ENCODE data around the gene MYO3B. TPM values are rescaled to one million over a fixed set of nuclear protein-coding genes. Genes with fewer than 3 reads are reported as not detected.

Gene MYO3B
- polyA plus RNA-seq, 1 of the 3 experiments (the other 2 are of a cell fraction), result not detected

DNA sequence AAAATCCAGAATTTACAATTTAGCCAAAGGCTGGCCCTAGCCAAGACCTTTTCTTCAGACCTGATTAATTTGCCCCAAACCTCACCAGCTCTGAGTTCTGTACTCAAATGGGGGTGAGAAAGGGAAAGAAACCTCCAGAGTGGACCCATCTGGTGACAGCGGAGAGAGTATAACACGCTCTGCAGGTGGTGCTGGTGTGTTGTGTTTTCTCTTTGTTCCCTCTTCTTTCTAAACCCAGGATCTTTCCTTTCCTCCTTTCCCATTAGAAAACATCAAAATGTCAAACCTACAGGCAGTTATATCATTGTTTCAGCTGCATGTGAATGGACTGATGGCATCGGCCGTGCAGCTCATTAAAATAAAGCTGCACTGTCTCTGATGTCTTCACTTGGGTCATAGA is 283.9 kb downstream of the MYO3B start:
- ChIA-PET POLR2A (no interaction called here), CTCF (interaction anchor here (1.1 kb wide), 1 partner anchor 351 kb away, joined by 5 read pairs; no protein-coding TSS in a partner anchor)
- peak; percentile 19 for DNase-seq
- Histone ChIP-seq H3K9ac (no peak overlapping the region), H3K9me3 (no peaks in the 10 kb centered on the region), H3K79me2 (ENCODE audit: insufficient read depth) (no peaks in the 10 kb centered on the region), H3K9me2 (no peaks in the 10 kb centered on the region), H3K4me2 (no peak overlapping the region), H2AFZ (ENCODE audit: low read depth) (no peak overlapping the region), H3K36me3 (replicated peaks in 1 of 2; ENCODE audit: control insufficient read depth in 1 of 2, insufficient read depth in 2 of 2, low read length in 1 of 2) (no peaks in the 10 kb centered on the region), H3K27me3 (ENCODE audit: insufficient read depth) (no peaks in the 10 kb centered on the region), H4K20me1 (ENCODE audit: insufficient read depth) (no peaks in the 10 kb centered on the region), H3K4me3 (ENCODE audit: low read depth in 2 of 2, low read length in 1 of 2) (no peak overlapping the region), H3K27ac (ENCODE audit: low read depth in 2 of 2, low read length in 1 of 2) (no peak overlapping the region), H3F3A (replicated peaks; ENCODE audit: insufficient read depth) (no peaks in the 10 kb centered on the region), H3K4me1 (ENCODE audit: control insufficient read depth in 1 of 2, insufficient read depth in 2 of 2, low read depth in 1 of 2, low read length in 1 of 2) (no peaks in the 10 kb centered on the region)
- WGBS (ENCODE audit: low lambda C conversion rate), result 79% methylated on average over 4 of the region's 4 CpGs
- no peak for TF ChIP-seq EZH2phosphoT487 (IDR thresholded peaks at IDR 0.05; ENCODE audit: borderline replicate concordance, low read depth)
- TF ChIP-seq RAD21 (IDR thresholded peaks at IDR 0.05; ENCODE audit: low read length), result peak; percentile 16; the same call in 1 of the 2 replicates

DNA sequence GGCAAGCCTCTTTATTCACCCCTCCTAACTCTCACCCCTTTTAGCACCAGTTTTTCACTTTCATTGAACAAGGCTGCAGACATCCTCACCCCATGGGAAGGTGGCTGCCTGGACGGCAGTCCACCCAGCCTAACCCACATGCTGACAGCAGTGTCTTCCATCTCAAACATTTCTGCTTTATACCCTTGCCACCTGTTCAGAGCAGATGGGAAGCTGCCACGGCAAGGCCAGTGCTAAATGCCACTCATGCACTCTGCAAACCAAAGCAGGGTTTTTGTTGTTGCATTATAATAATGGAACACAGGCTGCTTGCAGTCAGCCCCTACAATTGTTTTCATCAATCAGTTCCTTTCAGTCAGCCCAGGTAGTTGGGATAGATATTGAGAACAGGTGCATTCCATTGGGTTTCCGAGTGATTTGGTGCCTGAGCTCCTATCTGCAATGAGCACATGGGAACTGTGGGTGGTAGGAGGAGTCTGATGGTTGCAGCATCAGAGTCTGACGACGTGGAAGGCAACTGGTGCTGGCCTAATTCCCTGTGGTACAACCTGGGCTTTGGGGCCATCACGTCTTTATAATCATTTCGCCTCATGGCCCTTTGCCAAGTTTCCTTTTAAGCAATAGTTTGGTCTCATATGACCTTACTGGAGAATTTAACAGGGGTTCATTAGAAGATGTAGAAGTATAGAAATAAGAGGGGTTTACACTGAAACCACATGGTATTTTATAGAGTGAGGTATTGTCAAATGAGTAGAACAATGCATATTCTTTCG is 284.7 kb downstream of the MYO3B start:
- H3K36me3 ChIP-seq (replicated peaks in 1 of 2; ENCODE audit: control insufficient read depth in 1 of 2, insufficient read depth in 2 of 2, low read length in 1 of 2), result no peaks in the 10 kb centered on the region
- POLR2A ChIA-PET, result no interaction called here
- no peaks in the 10 kb centered on the region for H3F3A ChIP-seq (replicated peaks; ENCODE audit: insufficient read depth)
- 24% methylated on average over 8 of the region's 8 CpGs for WGBS (ENCODE audit: low lambda C conversion rate)
- DNase-seq, result no peak
- H4K20me1 ChIP-seq (ENCODE audit: insufficient read depth), result no peaks in the 10 kb centered on the region
- H3K9ac ChIP-seq, result no peak overlapping the region
- CTCF ChIA-PET, result interaction anchor here (1.1 kb wide), 1 partner anchor 350 kb away, joined by 5 read pairs; no protein-coding TSS in a partner anchor
- no peak overlapping the region for H3K4me3 ChIP-seq (ENCODE audit: low read depth in 2 of 2, low read length in 1 of 2)
- no peaks in the 10 kb centered on the region for H3K9me2 ChIP-seq
- no peaks in the 10 kb centered on the region for H3K27me3 ChIP-seq (ENCODE audit: insufficient read depth)
- no peaks in the 10 kb centered on the region for H3K79me2 ChIP-seq (ENCODE audit: insufficient read depth)
- no peak overlapping the region for H3K4me2 ChIP-seq
- H3K9me3 ChIP-seq, result no peaks in the 10 kb centered on the region
- no peak overlapping the region for H2AFZ ChIP-seq (ENCODE audit: low read depth)
- no peak overlapping the region for H3K27ac ChIP-seq (ENCODE audit: low read depth in 2 of 2, low read length in 1 of 2)
- no peaks in the 10 kb centered on the region for H3K4me1 ChIP-seq (ENCODE audit: control insufficient read depth in 1 of 2, insufficient read depth in 2 of 2, low read depth in 1 of 2, low read length in 1 of 2)
- TF ChIP-seq FOXM1 (IDR thresholded peaks at IDR 0.05; ENCODE audit: low read depth) (no peak), RFX5 (IDR thresholded peaks at IDR 0.05; ENCODE audit: low read length) (no peak), RAD21 (IDR thresholded peaks at IDR 0.05; ENCODE audit: low read length) (no peak), FOSL2 (IDR thresholded peaks at IDR 0.05; ENCODE audit: borderline replicate concordance, low read depth) (no peak), RXRA (IDR thresholded peaks at IDR 0.05; ENCODE audit: borderline replicate concordance, low read depth) (no peak), POLR2AphosphoS5 (IDR thresholded peaks at IDR 0.05; ENCODE audit: low read depth, low read length) (no peak), TAF1 (IDR thresholded peaks at IDR 0.05; ENCODE audit: borderline replicate concordance, low read depth, low read length) (no peak), GATA2 (CRISPR knock-in tag; IDR thresholded peaks at IDR 0.05) (no peak), FOXJ3 (CRISPR knock-in tag; IDR thresholded peaks at IDR 0.05) (no peak), EP300 (IDR thresholded peaks at IDR 0.05; ENCODE audit: borderline replicate concordance in 1 of 2, low read depth in 1 of 2, low read length in 1 of 2) (no peak), ELF1 (IDR thresholded peaks at IDR 0.05) (no peak), JUND (IDR thresholded peaks at IDR 0.05) (no peak), MEF2A (IDR thresholded peaks at IDR 0.05; ENCODE audit: borderline replicate concordance, low read depth) (no peak), YY1 (IDR thresholded peaks at IDR 0.05; ENCODE audit: low read depth) (no peak)
- TF ChIP-seq, protein P1, sequence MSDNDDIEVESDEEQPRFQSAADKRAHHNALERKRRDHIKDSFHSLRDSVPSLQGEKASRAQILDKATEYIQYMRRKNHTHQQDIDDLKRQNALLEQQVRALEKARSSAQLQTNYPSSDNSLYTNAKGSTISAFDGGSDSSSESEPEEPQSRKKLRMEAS (IDR thresholded peaks at IDR 0.05; ENCODE audit: low read depth), result no peak
- TF ChIP-seq, protein P2, sequence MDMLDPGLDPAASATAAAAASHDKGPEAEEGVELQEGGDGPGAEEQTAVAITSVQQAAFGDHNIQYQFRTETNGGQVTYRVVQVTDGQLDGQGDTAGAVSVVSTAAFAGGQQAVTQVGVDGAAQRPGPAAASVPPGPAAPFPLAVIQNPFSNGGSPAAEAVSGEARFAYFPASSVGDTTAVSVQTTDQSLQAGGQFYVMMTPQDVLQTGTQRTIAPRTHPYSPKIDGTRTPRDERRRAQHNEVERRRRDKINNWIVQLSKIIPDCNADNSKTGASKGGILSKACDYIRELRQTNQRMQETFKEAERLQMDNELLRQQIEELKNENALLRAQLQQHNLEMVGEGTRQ (IDR thresholded peaks at IDR 0.05; ENCODE audit: borderline replicate concordance, low read depth, low read length), result no peak
- TF ChIP-seq, protein P3, sequence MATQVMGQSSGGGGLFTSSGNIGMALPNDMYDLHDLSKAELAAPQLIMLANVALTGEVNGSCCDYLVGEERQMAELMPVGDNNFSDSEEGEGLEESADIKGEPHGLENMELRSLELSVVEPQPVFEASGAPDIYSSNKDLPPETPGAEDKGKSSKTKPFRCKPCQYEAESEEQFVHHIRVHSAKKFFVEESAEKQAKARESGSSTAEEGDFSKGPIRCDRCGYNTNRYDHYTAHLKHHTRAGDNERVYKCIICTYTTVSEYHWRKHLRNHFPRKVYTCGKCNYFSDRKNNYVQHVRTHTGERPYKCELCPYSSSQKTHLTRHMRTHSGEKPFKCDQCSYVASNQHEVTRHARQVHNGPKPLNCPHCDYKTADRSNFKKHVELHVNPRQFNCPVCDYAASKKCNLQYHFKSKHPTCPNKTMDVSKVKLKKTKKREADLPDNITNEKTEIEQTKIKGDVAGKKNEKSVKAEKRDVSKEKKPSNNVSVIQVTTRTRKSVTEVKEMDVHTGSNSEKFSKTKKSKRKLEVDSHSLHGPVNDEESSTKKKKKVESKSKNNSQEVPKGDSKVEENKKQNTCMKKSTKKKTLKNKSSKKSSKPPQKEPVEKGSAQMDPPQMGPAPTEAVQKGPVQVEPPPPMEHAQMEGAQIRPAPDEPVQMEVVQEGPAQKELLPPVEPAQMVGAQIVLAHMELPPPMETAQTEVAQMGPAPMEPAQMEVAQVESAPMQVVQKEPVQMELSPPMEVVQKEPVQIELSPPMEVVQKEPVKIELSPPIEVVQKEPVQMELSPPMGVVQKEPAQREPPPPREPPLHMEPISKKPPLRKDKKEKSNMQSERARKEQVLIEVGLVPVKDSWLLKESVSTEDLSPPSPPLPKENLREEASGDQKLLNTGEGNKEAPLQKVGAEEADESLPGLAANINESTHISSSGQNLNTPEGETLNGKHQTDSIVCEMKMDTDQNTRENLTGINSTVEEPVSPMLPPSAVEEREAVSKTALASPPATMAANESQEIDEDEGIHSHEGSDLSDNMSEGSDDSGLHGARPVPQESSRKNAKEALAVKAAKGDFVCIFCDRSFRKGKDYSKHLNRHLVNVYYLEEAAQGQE (IDR thresholded peaks at IDR 0.05; ENCODE audit: low read depth, low read length), result no peak
- TF ChIP-seq, protein P4, sequence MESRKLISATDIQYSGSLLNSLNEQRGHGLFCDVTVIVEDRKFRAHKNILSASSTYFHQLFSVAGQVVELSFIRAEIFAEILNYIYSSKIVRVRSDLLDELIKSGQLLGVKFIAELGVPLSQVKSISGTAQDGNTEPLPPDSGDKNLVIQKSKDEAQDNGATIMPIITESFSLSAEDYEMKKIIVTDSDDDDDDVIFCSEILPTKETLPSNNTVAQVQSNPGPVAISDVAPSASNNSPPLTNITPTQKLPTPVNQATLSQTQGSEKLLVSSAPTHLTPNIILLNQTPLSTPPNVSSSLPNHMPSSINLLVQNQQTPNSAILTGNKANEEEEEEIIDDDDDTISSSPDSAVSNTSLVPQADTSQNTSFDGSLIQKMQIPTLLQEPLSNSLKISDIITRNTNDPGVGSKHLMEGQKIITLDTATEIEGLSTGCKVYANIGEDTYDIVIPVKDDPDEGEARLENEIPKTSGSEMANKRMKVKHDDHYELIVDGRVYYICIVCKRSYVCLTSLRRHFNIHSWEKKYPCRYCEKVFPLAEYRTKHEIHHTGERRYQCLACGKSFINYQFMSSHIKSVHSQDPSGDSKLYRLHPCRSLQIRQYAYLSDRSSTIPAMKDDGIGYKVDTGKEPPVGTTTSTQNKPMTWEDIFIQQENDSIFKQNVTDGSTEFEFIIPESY (IDR thresholded peaks at IDR 0.05; ENCODE audit: borderline replicate concordance, low read depth), result no peak
- TF ChIP-seq, protein P5, sequence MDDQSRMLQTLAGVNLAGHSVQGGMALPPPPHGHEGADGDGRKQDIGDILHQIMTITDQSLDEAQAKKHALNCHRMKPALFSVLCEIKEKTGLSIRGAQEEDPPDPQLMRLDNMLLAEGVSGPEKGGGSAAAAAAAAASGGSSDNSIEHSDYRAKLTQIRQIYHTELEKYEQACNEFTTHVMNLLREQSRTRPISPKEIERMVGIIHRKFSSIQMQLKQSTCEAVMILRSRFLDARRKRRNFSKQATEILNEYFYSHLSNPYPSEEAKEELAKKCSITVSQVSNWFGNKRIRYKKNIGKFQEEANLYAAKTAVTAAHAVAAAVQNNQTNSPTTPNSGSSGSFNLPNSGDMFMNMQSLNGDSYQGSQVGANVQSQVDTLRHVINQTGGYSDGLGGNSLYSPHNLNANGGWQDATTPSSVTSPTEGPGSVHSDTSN (IDR thresholded peaks at IDR 0.05), result no peak

Data from SK-N-SH (cell line).